A549 (cell line): ENCODE measurements around the gene ACBD6.

Experiments
- CBX2 ChIP-seq: fragments of 200-600 bp; sonication (generic); IDR thresholded peaks from 2 replicates; pipeline ENCODE4 v1.6.1; 2016; ENCODE audit warnings: low read depth, mild to moderate bottlenecking, borderline replicate concordance
- EP300 ChIP-seq, 2 experiments: fragments of >200 bp; sonication (Bioruptor Twin); formaldehyde crosslinking; IDR thresholded peaks; 2 replicates in 1 of 2; 3 replicates in 1 of 2; pipeline ENCODE4 v1.6.1; 2016 to 2017
- KDM5A ChIP-seq: fragments of 200-600 bp; sonication (generic); IDR thresholded peaks from 2 replicates; pipeline ENCODE4 v1.6.1; 2016; ENCODE audit warnings: antibody characterized with exemption, mild to moderate bottlenecking
- POLR2A ChIP-seq: IDR thresholded peaks from 2 replicates; pipeline ENCODE4 v1.6.1; 2012; ENCODE audit warnings: mild to moderate bottlenecking, low read length
- TF ChIP-seq, protein P1 (sequence below): fragments of >200 bp; sonication (Bioruptor Twin); formaldehyde crosslinking; IDR thresholded peaks from 3 replicates; pipeline ENCODE4 v1.5.1; 2016
- TF ChIP-seq, protein P2 (sequence below): fragments of 250-450 bp; sonication (Bioruptor Pico); IDR thresholded peaks from 2 replicates; pipeline ENCODE4 v1.5.0; 2021; ENCODE audit warnings: mild to moderate bottlenecking, moderate library complexity, borderline replicate concordance
- TF ChIP-seq, protein P3 (sequence below): fragments of 450-650 bp; IDR thresholded peaks from 2 replicates; pipeline ENCODE4 v1.6.1; 2014; ENCODE audit warnings: antibody characterized with exemption

DNA sequence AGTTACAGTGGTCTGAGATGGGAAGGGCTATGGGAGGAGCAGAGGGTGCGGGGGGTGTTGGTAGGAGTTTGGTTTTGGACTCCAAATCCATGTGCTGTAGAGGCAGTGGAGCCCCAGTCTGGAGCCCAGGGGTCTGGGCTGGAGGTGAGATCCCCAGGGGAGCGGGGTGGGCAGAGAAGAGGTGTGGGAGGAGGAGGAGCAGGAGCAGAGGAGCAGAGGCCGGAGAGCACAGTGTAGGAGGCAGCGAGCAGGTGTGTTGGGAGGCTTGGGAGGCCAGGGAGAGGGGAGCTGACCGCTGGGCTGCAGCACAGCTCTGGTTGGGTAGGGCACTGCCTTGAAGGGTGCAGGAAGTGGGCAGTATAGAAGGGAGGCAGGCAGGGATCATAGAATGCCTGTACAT is 243.4 kb downstream of the ACBD6 start:
- TF ChIP-seq POLR2A (no peak), EP300 (IDR thresholded peaks at IDR 0.05) (no peak), KDM5A (no peak), CBX2 (no peak)
- TF ChIP-seq, protein P1, sequence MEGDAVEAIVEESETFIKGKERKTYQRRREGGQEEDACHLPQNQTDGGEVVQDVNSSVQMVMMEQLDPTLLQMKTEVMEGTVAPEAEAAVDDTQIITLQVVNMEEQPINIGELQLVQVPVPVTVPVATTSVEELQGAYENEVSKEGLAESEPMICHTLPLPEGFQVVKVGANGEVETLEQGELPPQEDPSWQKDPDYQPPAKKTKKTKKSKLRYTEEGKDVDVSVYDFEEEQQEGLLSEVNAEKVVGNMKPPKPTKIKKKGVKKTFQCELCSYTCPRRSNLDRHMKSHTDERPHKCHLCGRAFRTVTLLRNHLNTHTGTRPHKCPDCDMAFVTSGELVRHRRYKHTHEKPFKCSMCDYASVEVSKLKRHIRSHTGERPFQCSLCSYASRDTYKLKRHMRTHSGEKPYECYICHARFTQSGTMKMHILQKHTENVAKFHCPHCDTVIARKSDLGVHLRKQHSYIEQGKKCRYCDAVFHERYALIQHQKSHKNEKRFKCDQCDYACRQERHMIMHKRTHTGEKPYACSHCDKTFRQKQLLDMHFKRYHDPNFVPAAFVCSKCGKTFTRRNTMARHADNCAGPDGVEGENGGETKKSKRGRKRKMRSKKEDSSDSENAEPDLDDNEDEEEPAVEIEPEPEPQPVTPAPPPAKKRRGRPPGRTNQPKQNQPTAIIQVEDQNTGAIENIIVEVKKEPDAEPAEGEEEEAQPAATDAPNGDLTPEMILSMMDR: no peak
- TF ChIP-seq, protein P2, sequence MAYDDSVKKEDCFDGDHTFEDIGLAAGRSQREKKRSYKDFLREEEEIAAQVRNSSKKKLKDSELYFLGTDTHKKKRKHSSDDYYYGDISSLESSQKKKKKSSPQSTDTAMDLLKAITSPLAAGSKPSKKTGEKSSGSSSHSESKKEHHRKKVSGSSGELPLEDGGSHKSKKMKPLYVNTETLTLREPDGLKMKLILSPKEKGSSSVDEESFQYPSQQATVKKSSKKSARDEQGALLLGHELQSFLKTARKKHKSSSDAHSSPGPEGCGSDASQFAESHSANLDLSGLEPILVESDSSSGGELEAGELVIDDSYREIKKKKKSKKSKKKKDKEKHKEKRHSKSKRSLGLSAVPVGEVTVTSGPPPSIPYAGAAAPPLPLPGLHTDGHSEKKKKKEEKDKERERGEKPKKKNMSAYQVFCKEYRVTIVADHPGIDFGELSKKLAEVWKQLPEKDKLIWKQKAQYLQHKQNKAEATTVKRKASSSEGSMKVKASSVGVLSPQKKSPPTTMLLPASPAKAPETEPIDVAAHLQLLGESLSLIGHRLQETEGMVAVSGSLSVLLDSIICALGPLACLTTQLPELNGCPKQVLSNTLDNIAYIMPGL (CRISPR knock-in tag): no peak
- TF ChIP-seq, protein P3, sequence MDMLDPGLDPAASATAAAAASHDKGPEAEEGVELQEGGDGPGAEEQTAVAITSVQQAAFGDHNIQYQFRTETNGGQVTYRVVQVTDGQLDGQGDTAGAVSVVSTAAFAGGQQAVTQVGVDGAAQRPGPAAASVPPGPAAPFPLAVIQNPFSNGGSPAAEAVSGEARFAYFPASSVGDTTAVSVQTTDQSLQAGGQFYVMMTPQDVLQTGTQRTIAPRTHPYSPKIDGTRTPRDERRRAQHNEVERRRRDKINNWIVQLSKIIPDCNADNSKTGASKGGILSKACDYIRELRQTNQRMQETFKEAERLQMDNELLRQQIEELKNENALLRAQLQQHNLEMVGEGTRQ: no peak
